HUES6 (cell line): Measurements from ENCODE around the gene BOLA3.
A peak's percentile ranks its signal among the peaks of the same experiment; 100 is the strongest.
"Not testable (repeated sequence)": the region's sequence is repeated elsewhere in the genome, so short reads cannot be mapped to it uniquely, and the experiment has no call there.

Experiments
- H3K27ac ChIP-seq: 2 replicates; pipeline ENCODE4 v1.7.0; 2013; ENCODE audit warnings: low read depth, mild to moderate bottlenecking, low read length, inconsistent platforms
- H3K27me3 ChIP-seq: 2 replicates; pipeline ENCODE4 v1.6.1; 2013; ENCODE audit warnings: low read length; ENCODE audit not compliant: control insufficient read depth, insufficient read depth
- H3K36me3 ChIP-seq: 2 replicates; pipeline ENCODE4 v1.6.1; 2013; ENCODE audit warnings: low read length; ENCODE audit not compliant: control insufficient read depth, insufficient read depth
- H3K4me1 ChIP-seq: 2 replicates; pipeline ENCODE4 v1.6.1; 2013; ENCODE audit warnings: low read length; ENCODE audit not compliant: control insufficient read depth, insufficient read depth
- H3K4me3 ChIP-seq: 2 replicates; pipeline ENCODE4 v1.5.1; 2013; ENCODE audit warnings: low read depth, low read length
- H3K9ac ChIP-seq: one replicate; pipeline ENCODE4 v1.6.1; 2013; ENCODE audit warnings: mild to moderate bottlenecking, low read length
- H3K9me3 ChIP-seq: 2 replicates; pipeline ENCODE4 v1.6.1; 2013; ENCODE audit warnings: low read depth, low read length; ENCODE audit not compliant: control insufficient read depth, insufficient read depth

BOLA3 gene

GRCh38 chr2:74147727-74148456 is at the start of gene BOLA3:
BOLA3 (minus strand) TSS chr2:74147912; CDS start chr2:74147874, 38 bp downstream.
- H3K36me3 ChIP-seq, result peaks cover 15% of the 10 kb centered on the region
- H3K4me1 ChIP-seq, result peaks cover 10% of the 10 kb centered on the region; the same call in 1 of the 2 replicates
- H3K9me3 ChIP-seq, result no peaks in the 10 kb centered on the region
- peak within 1 kb of the TSS; percentile 93 for H3K9ac ChIP-seq
- peak within 1 kb of the TSS; percentile 50; the same call in 1 of the 2 replicates for H3K27ac ChIP-seq
- H3K4me3 ChIP-seq, result peak within 1 kb of the TSS; percentile 69
- no peaks in the 10 kb centered on the region for H3K27me3 ChIP-seq

GRCh38 chr2:74197049-74197448 is 49.3 kb upstream of the BOLA3 start:
- Histone ChIP-seq H3K27ac (no peak overlapping the region), H3K9ac (no peak overlapping the region), H3K4me1 (peaks cover 17% of the 10 kb centered on the region), H3K9me3 (no peaks in the 10 kb centered on the region), H3K27me3 (no peaks in the 10 kb centered on the region), H3K36me3 (peaks cover 23% of the 10 kb centered on the region), H3K4me3 (no peak overlapping the region)

- Histone ChIP-seq H3K9ac (no peak overlapping the region), H3K4me3 (no peak overlapping the region), H3K9me3 (no peaks in the 10 kb centered on the region), H3K27ac (no peak overlapping the region), H3K4me1 (peaks cover 19% of the 10 kb centered on the region; the same call in 1 of the 2 replicates), H3K36me3 (peaks cover 5% of the 10 kb centered on the region), H3K27me3 (no peaks in the 10 kb centered on the region)
These were observed 47.1 kb upstream of the BOLA3 start for GRCh38 chr2:74194799-74195198.

- H3K27ac ChIP-seq, result peak overlapping the region; percentile 66; the same call in 1 of the 2 replicates
- H3K27me3 ChIP-seq, result no peaks in the 10 kb centered on the region
- H3K4me3 ChIP-seq, result no peak overlapping the region
- no peaks in the 10 kb centered on the region for H3K9me3 ChIP-seq
- H3K36me3 ChIP-seq, result no peaks in the 10 kb centered on the region
- peak overlapping the region; percentile 65 for H3K9ac ChIP-seq
- H3K4me1 ChIP-seq, result peaks cover 29% of the 10 kb centered on the region
These were observed 44.1 kb upstream of the BOLA3 start for GRCh38 chr2:74191596-74192380.

- peak overlapping the region; percentile 33; the same call in 1 of the 2 replicates for H3K27ac ChIP-seq
- no peaks in the 10 kb centered on the region for H3K36me3 ChIP-seq
- peak overlapping the region; percentile 36 for H3K9ac ChIP-seq
- H3K27me3 ChIP-seq, result no peaks in the 10 kb centered on the region
- no peaks in the 10 kb centered on the region for H3K9me3 ChIP-seq
- H3K4me1 ChIP-seq, result peaks cover 29% of the 10 kb centered on the region
- H3K4me3 ChIP-seq, result no peak overlapping the region
These were observed 41.0 kb upstream of the BOLA3 start for GRCh38 chr2:74188696-74189095.

- H3K4me1 ChIP-seq, result peaks cover 29% of the 10 kb centered on the region
These were observed 40.4 kb upstream of the BOLA3 start for GRCh38 chr2:74188018-74188601.

GRCh38 chr2:74186706-74187105 is 39.0 kb upstream of the BOLA3 start:
- not testable (repeated sequence) for H3K36me3 ChIP-seq, H3K9me3 ChIP-seq, H3K27ac ChIP-seq, H3K27me3 ChIP-seq, H3K9ac ChIP-seq, H3K4me3 ChIP-seq
- H3K4me1 ChIP-seq, result peaks cover 18% of the 10 kb centered on the region

More at GRCh38 chr2:74188018-74188601, 40.4 kb upstream of the BOLA3 start:
- H3K27ac ChIP-seq, result peak overlapping the region; percentile 33
- H3K27me3 ChIP-seq, result no peaks in the 10 kb centered on the region
- H3K9ac ChIP-seq, result peak overlapping the region; percentile 36
- H3K9me3 ChIP-seq, result no peaks in the 10 kb centered on the region
- no peaks in the 10 kb centered on the region for H3K36me3 ChIP-seq
- H3K4me3 ChIP-seq, result 0 out of 2 replicates have a peak overlapping the region, but pooled peaks have one; percentile 32

GRCh38 chr2:74186038-74186437 is 38.3 kb upstream of the BOLA3 start:
- Histone ChIP-seq H3K9me3 (no peaks in the 10 kb centered on the region), H3K27ac (no peak overlapping the region), H3K9ac (no peak overlapping the region), H3K27me3 (no peaks in the 10 kb centered on the region), H3K4me3 (no peak overlapping the region), H3K36me3 (no peaks in the 10 kb centered on the region), H3K4me1 (peaks cover 18% of the 10 kb centered on the region)

GRCh38 chr2:74183878-74184277 is 36.2 kb upstream of the BOLA3 start:
- H3K9me3 ChIP-seq, result no peaks in the 10 kb centered on the region
- H3K4me1 ChIP-seq, result peaks cover 18% of the 10 kb centered on the region
- no peak overlapping the region for H3K4me3 ChIP-seq
- H3K36me3 ChIP-seq, result no peaks in the 10 kb centered on the region
- H3K9ac ChIP-seq, result no peak overlapping the region
- no peaks in the 10 kb centered on the region for H3K27me3 ChIP-seq
- no peak overlapping the region for H3K27ac ChIP-seq

GRCh38 chr2:74181739-74182138 is 34.0 kb upstream of the BOLA3 start:
- Histone ChIP-seq H3K4me1 (peaks cover 5% of the 10 kb centered on the region), H3K27me3 (no peaks in the 10 kb centered on the region), H3K36me3 (peaks cover 1% of the 10 kb centered on the region), H3K9me3 (no peaks in the 10 kb centered on the region), H3K4me3 (no peak overlapping the region), H3K9ac (no peak overlapping the region), H3K27ac (no peak overlapping the region)
